Measurements from ENCODE around the gene KIAA0040. TPM values are rescaled to one million over a fixed set of nuclear protein-coding genes. Genes with fewer than 3 reads are reported as not detected.

KIAA0040 gene
- polyA plus RNA-seq, 3 donors = 22.0 to 71.2 (median 35.7) TPM

- no peak overlapping the region for H3K27ac ChIP-seq (ENCODE audit: low read depth, low read length)
- 99 to 100% (median 100%) methylated on average over 1 of the region's 1 CpG for WGBS, 3 donors
Observed at GRCh38 chr1:175176246-175176645, 16.3 kb downstream of the KIAA0040 start.

GRCh38 chr1:175174309-175175102 is 18.1 kb downstream of the KIAA0040 start:
- H3K27ac ChIP-seq (ENCODE audit: low read depth, low read length) = no peak overlapping the region
- WGBS, 3 donors = 69 to 91% (median 70%) methylated on average over 5 of the region's 5 CpGs

- H3K27ac ChIP-seq (ENCODE audit: low read depth, low read length) = no peak overlapping the region
Observed at GRCh38 chr1:175173531-175173930, 19.0 kb downstream of the KIAA0040 start.

GRCh38 chr1:175172503-175172902 is 20.1 kb downstream of the KIAA0040 start:
- whole genome bisulfite sequencing, 3 donors = 93 to 97% (median 96%) methylated on average over 3 of the region's 3 CpGs
- no peak overlapping the region for H3K27ac ChIP-seq (ENCODE audit: low read depth, low read length)

More at GRCh38 chr1:175173531-175173930, 19.0 kb downstream of the KIAA0040 start:
- 90% methylated on average over 7 of the region's 7 CpGs for WGBS, 3 donors

- no peak overlapping the region for H3K27ac ChIP-seq (ENCODE audit: low read depth, low read length)
- WGBS, 3 donors = 85 to 92% (median 89%) methylated on average over 9 of the region's 9 CpGs
Observed at GRCh38 chr1:175171036-175171913, 21.3 kb downstream of the KIAA0040 start.

- H3K27ac ChIP-seq (ENCODE audit: low read depth, low read length) = no peak overlapping the region
- 66 to 82% (median 71%) methylated on average over 6 of the region's 6 CpGs for WGBS, 3 donors
Observed at GRCh38 chr1:175169286-175170018, 23.1 kb downstream of the KIAA0040 start.

- 94 to 95% (median 95%) methylated on average over 4 of the region's 4 CpGs for WGBS, 3 donors
- H3K27ac ChIP-seq (ENCODE audit: low read depth, low read length) = no peak overlapping the region
Observed at GRCh38 chr1:175168782-175169181, 23.8 kb downstream of the KIAA0040 start.

GRCh38 chr1:175167861-175168260 is 24.7 kb downstream of the KIAA0040 start:
- no peak overlapping the region for H3K27ac ChIP-seq (ENCODE audit: low read depth, low read length)
- 63 to 93% (median 84%) methylated on average over 2 of the region's 2 CpGs for WGBS, 3 donors

- WGBS, 3 donors = 87 to 93% (median 91%) methylated on average over 5 of the region's 5 CpGs
- H3K27ac ChIP-seq (ENCODE audit: low read depth, low read length) = no peak overlapping the region
Observed at GRCh38 chr1:175166746-175167145, 25.8 kb downstream of the KIAA0040 start.

- WGBS, 3 donors = 80 to 89% (median 87%) methylated on average over 2 of the region's 2 CpGs
- no peak overlapping the region for H3K27ac ChIP-seq (ENCODE audit: low read depth, low read length)
Observed at GRCh38 chr1:175164751-175165150, 27.8 kb downstream of the KIAA0040 start.

- 67 to 80% (median 79%) methylated on average over 4 of the region's 4 CpGs for WGBS, 3 donors
- H3K27ac ChIP-seq (ENCODE audit: low read depth, low read length) = no peak overlapping the region
Observed at GRCh38 chr1:175163702-175164101, 28.9 kb downstream of the KIAA0040 start.

GRCh38 chr1:175162955-175163354 is 29.6 kb downstream of the KIAA0040 start:
- WGBS, 3 donors = 50 to 69% (median 64%) methylated on average over 4 of the region's 4 CpGs
- H3K27ac ChIP-seq (ENCODE audit: low read depth, low read length) = no peak overlapping the region

- H3K27ac ChIP-seq (ENCODE audit: low read depth, low read length) = no peak overlapping the region
- WGBS, 3 donors = 92 to 93% (median 93%) methylated on average over 6 of the region's 6 CpGs
Observed at GRCh38 chr1:175158170-175158591, 34.4 kb downstream of the KIAA0040 start.

GRCh38 chr1:175157200-175157599 is 35.4 kb downstream of the KIAA0040 start:
- 91 to 97% (median 97%) methylated on average over 2 of the region's 2 CpGs for WGBS, 3 donors
- H3K27ac ChIP-seq (ENCODE audit: low read depth, low read length) = no peak overlapping the region

GRCh38 chr1:175155936-175156335 is 36.6 kb downstream of the KIAA0040 start:
- 55 to 82% (median 70%) methylated on average over 5 of the region's 5 CpGs for WGBS, 3 donors
- H3K27ac ChIP-seq (ENCODE audit: low read depth, low read length) = no peak overlapping the region

- WGBS, 3 donors = 64 to 79% (median 75%) methylated on average over 4 of the region's 4 CpGs
- H3K27ac ChIP-seq (ENCODE audit: low read depth, low read length) = no peak overlapping the region
Observed at GRCh38 chr1:175155473-175155856, 37.1 kb downstream of the KIAA0040 start.

- H3K27ac ChIP-seq (ENCODE audit: low read depth, low read length) = no peak overlapping the region
- 25% methylated on average over 11 of the region's 11 CpGs for WGBS, 3 donors
Observed at GRCh38 chr1:175154629-175155472, 37.7 kb downstream of the KIAA0040 start.

Measured in adipose tissue (tissue), 3 donors.